SK-N-SH (cell line): ENCODE data around the gene SC5D. TPM values are rescaled to one million over a fixed set of nuclear protein-coding genes. Genes with fewer than 3 reads are reported as not detected.

Source experiments
- CTCF ChIA-PET: fragments of 300-600, 350-600 bp; formaldehyde crosslinking; extraction: SDS; loops from one replicate; lab custom pipeline; 2021; lab: Yijun Ruan, JAX
- POLR2A ChIA-PET: fragments of 350-600 bp; sonication (Branson Sonifier 250); formaldehyde crosslinking; extraction: SDS; loops from one replicate; lab custom pipeline; 2020; ENCODE audit warnings: antibody characterized with exemption, inconsistent platforms; lab: Yijun Ruan, JAX
- DNase-seq: peaks from one replicate; pipeline ENCODE4 v3.0.0; 2012
- H2AFZ ChIP-seq: fragments of 200-600 bp; sonication (generic); 2 replicates; pipeline ENCODE4 v1.8.1; 2016; ENCODE audit warnings: antibody characterized with exemption, mild to moderate bottlenecking, low read depth
- H3F3A ChIP-seq: fragments of 200-600 bp; sonication (generic); replicated peaks from 2 replicates; pipeline ENCODE3; 2016; ENCODE audit warnings: antibody characterized with exemption, mild to moderate bottlenecking; ENCODE audit not compliant: insufficient read depth
- H3K27ac ChIP-seq, 2 experiments: fragments of 200-500 bp in 1 of 2; fragments of 200-600 bp in 1 of 2; sonication (Bioruptor generic) in 1 of 2; sonication (generic), shearing (Covaris generic) in 1 of 2; 2 replicates each; pipeline versions ENCODE4 v1.5.1 to v1.6.1; 2014 to 2016; ENCODE audit warnings: low read depth in 2 of 2, inconsistent platforms in 1 of 2, low read length in 1 of 2, mild to moderate bottlenecking in 1 of 2, mixed read lengths in 1 of 2
- H3K27me3 ChIP-seq: fragments of 200-600 bp; sonication (generic), shearing (Covaris generic); 2 replicates; pipeline ENCODE4 v1.6.1; 2016; ENCODE audit warnings: mixed run types; ENCODE audit not compliant: insufficient read depth
- H3K36me3 ChIP-seq, 2 experiments: fragments of 200-500 bp in 1 of 2; fragments of 200-600 bp in 1 of 2; sonication (Bioruptor generic) in 1 of 2; sonication (generic) in 1 of 2; replicated peaks in 1 of 2; 2 replicates each; pipeline versions ENCODE3 to v1.5.1; 2014 to 2016; ENCODE audit warnings: low read length in 1 of 2, mild to moderate bottlenecking in 1 of 2; ENCODE audit not compliant: insufficient read depth in 2 of 2, control insufficient read depth in 1 of 2
- H3K4me1 ChIP-seq, 2 experiments: fragments of 200-500 bp in 1 of 2; fragments of 200-600 bp in 1 of 2; sonication (Bioruptor generic) in 1 of 2; sonication (generic), shearing (Covaris generic) in 1 of 2; 2 replicates each; pipeline versions ENCODE4 v1.5.1 to v1.6.1; 2014 to 2016; ENCODE audit warnings: low read depth in 1 of 2, low read length in 1 of 2, mixed run types in 1 of 2; ENCODE audit not compliant: insufficient read depth in 2 of 2, control insufficient read depth in 1 of 2
- H3K4me2 ChIP-seq: fragments of 200-600 bp; sonication (generic), shearing (Covaris generic); 2 replicates; pipeline ENCODE4 v1.6.1; 2017; ENCODE audit warnings: mixed run types
- H3K4me3 ChIP-seq, 2 experiments: fragments of 200-500 bp in 1 of 2; fragments of 200-600 bp in 1 of 2; sonication (Bioruptor generic) in 1 of 2; sonication (generic), shearing (Covaris generic) in 1 of 2; 2 replicates each; pipeline versions ENCODE4 v1.5.1 to v1.8.1; 2014 to 2016; ENCODE audit warnings: low read depth in 2 of 2, inconsistent platforms in 1 of 2, low read length in 1 of 2, mild to moderate bottlenecking in 1 of 2, mixed read lengths in 1 of 2, moderate library complexity in 1 of 2
- H3K79me2 ChIP-seq: fragments of 200-600 bp; sonication (generic); 2 replicates; pipeline ENCODE4 v1.8.1; 2017; ENCODE audit warnings: mild to moderate bottlenecking; ENCODE audit not compliant: insufficient read depth
- H3K9ac ChIP-seq: fragments of 200-600 bp; sonication (generic); 2 replicates; pipeline ENCODE4 v1.6.1; 2017; ENCODE audit warnings: mixed run types
- H3K9me2 ChIP-seq: fragments of 200-600 bp; sonication (generic); 2 replicates; pipeline ENCODE4 v1.6.1; 2017; ENCODE audit warnings: mixed run types
- H3K9me3 ChIP-seq: fragments of 200-600 bp; sonication (generic); 2 replicates; pipeline ENCODE4 v1.6.1; 2017; ENCODE audit warnings: mixed run types, mild to moderate bottlenecking, moderate library complexity
- H4K20me1 ChIP-seq: fragments of 200-600 bp; sonication (generic); 2 replicates; pipeline ENCODE4 v1.6.1; 2017; ENCODE audit warnings: mild to moderate bottlenecking, mixed run types; ENCODE audit not compliant: insufficient read depth
- CHD2 ChIP-seq: fragments of 150-350 bp; IDR thresholded peaks from 2 replicates; pipeline ENCODE4 v1.6.1; 2018; ENCODE audit warnings: low read length; ENCODE audit not compliant: partially characterized antibody
- CTCF ChIP-seq: fragments of 200-600 bp; sonication (generic); IDR thresholded peaks from 2 replicates; pipeline ENCODE4 v1.6.1; 2017; ENCODE audit warnings: antibody characterized with exemption, mild to moderate bottlenecking, moderate library complexity
- EP300 ChIP-seq, 2 experiments: IDR thresholded peaks; 2 replicates each; pipeline versions ENCODE4 v1.4.0 to v1.6.1; 2012; ENCODE audit warnings: borderline replicate concordance in 1 of 2, low read depth in 1 of 2, low read length in 1 of 2
- EZH2phosphoT487 ChIP-seq: fragments of 200-600 bp; sonication (generic); IDR thresholded peaks from 2 replicates; pipeline ENCODE4 v1.6.1; 2017; ENCODE audit warnings: low read depth, mixed run types, mild to moderate bottlenecking, antibody characterized with exemption, moderate library complexity, borderline replicate concordance
- FOXJ3 ChIP-seq: sonication (generic); formaldehyde crosslinking; IDR thresholded peaks from 2 replicates; pipeline ENCODE4 v1.5.1; 2020; ENCODE audit warnings: mild to moderate bottlenecking, missing genetic modification reagents
- GABPA ChIP-seq: IDR thresholded peaks from 2 replicates; pipeline ENCODE4 v1.4.0; 2012; ENCODE audit warnings: low read depth, mild to moderate bottlenecking
- MAX ChIP-seq: IDR thresholded peaks from 2 replicates; pipeline ENCODE4 v1.4.0; 2012; ENCODE audit warnings: low read depth
- RAD21 ChIP-seq: IDR thresholded peaks from 2 replicates; pipeline ENCODE4 v1.6.1; 2012; ENCODE audit warnings: mild to moderate bottlenecking, low read length
- RCOR1 ChIP-seq: fragments of 150-350 bp; IDR thresholded peaks from 2 replicates; pipeline ENCODE4 v1.6.1; 2017; ENCODE audit warnings: antibody characterized with exemption, low read length
- RFX5 ChIP-seq: IDR thresholded peaks from 2 replicates; pipeline ENCODE4 v1.6.1; 2012; ENCODE audit warnings: mild to moderate bottlenecking, improper control_type of control experiment, low read length
- SIN3A ChIP-seq: IDR thresholded peaks from 2 replicates; pipeline ENCODE4 v1.6.1; 2012; ENCODE audit warnings: low read depth, mild to moderate bottlenecking, low read length, moderate library complexity, borderline replicate concordance
- SMC3 ChIP-seq: IDR thresholded peaks from 2 replicates; pipeline ENCODE4 v1.6.1; 2012; ENCODE audit warnings: low read depth, low read length, improper control_type of control experiment
- TEAD4 ChIP-seq: IDR thresholded peaks from 2 replicates; pipeline ENCODE4 v1.4.0; 2012; ENCODE audit warnings: mild to moderate bottlenecking, borderline replicate concordance; ENCODE audit not compliant: insufficient read depth
- WGBS: methylation state at CpG from one replicate; pipeline ENCODE4 v1.1.6; 2017; ENCODE audit warnings: low lambda C conversion rate; 5-methylcytosine and 5-hydroxymethylcytosine counted together
- polyA plus RNA-seq, 3 experiments: library from polyadenylated mRNA; depleted of rRNA; stranded (reverse); fragments of >200 nt; gene quantifications; 2 replicates each; pipeline ENCODE4 v1.2.3, GENCODE V29; 2012

The SC5D gene
- polyA plus RNA-seq, 1 of the 3 experiments (the other 2 are of a cell fraction): 8.9 TPM

GRCh38 chr11:121274332-121274991 is 18.1 kb upstream of the SC5D start:
- no peak overlapping the region for H3K4me3 ChIP-seq
- H3K79me2 ChIP-seq: no peaks in the 10 kb centered on the region
- no peak overlapping the region for H3K27ac ChIP-seq
- H3K9ac ChIP-seq: no peak overlapping the region
- no peaks in the 10 kb centered on the region for H3K27me3 ChIP-seq
- DNase-seq: no peak
- H3F3A ChIP-seq: no peaks in the 10 kb centered on the region
- H3K4me1 ChIP-seq: no peaks in the 10 kb centered on the region
- H4K20me1 ChIP-seq: no peaks in the 10 kb centered on the region
- H2AFZ ChIP-seq: no peak overlapping the region
- ChIA-PET POLR2A (no interaction called here), CTCF (no interaction called here)
- WGBS: 49% methylated on average over 4 of the region's 4 CpGs
- H3K9me3 ChIP-seq: no peaks in the 10 kb centered on the region
- TF ChIP-seq MAX: no peak
- TF ChIP-seq RCOR1: no peak
- no peak for TF ChIP-seq TEAD4
- TF ChIP-seq SIN3A: no peak
- no peak for TF ChIP-seq FOXJ3 (CRISPR knock-in tag)
- TF ChIP-seq CTCF: no peak
- TF ChIP-seq SMC3: no peak
- H3K36me3 ChIP-seq: no peaks in the 10 kb centered on the region
- no peaks in the 10 kb centered on the region for H3K9me2 ChIP-seq
- no peak overlapping the region for H3K4me2 ChIP-seq

GRCh38 chr11:121281698-121282097 is 10.9 kb upstream of the SC5D start:
- 50% methylated on average over 2 of the region's 5 CpGs for WGBS
- Histone ChIP-seq H3K27me3 (peaks cover 8% of the 10 kb centered on the region; the same call in 1 of the 2 replicates), H3K9ac (no peak overlapping the region), H3K4me2 (no peak overlapping the region), H3K4me3 (no peak overlapping the region), H3K79me2 (no peaks in the 10 kb centered on the region), H4K20me1 (no peaks in the 10 kb centered on the region), H3K27ac (no peak overlapping the region), H3K4me1 (peaks cover 0 to 4% of the 10 kb centered on the region in 2 experiments; a peak in 1 of 4 replicates), H3K9me3 (no peaks in the 10 kb centered on the region), H3K9me2 (no peaks in the 10 kb centered on the region), H2AFZ (no peak overlapping the region), H3F3A (no peaks in the 10 kb centered on the region), H3K36me3 (no peaks in the 10 kb centered on the region)
- ChIA-PET POLR2A (no interaction called here), CTCF (interaction anchor here (1.5 kb wide), 1 partner anchor 309 kb away, joined by 4 read pairs; no protein-coding TSS in a partner anchor)
- DNase-seq: no peak
- no peak for TF ChIP-seq EZH2phosphoT487
- TF ChIP-seq RFX5: no peak
- TF ChIP-seq SMC3: no peak
- no peak for TF ChIP-seq TEAD4
- TF ChIP-seq RAD21: no peak
- no peak for TF ChIP-seq EP300 (IDR thresholded peaks at IDR 0.05; ENCODE audit: borderline replicate concordance in 1 of 2, low read depth in 1 of 2, low read length in 1 of 2)
- TF ChIP-seq CHD2: no peak
- no peak for TF ChIP-seq GABPA
